ENCODE results near the gene ISCA1.

ISCA1 gene

GRCh38 chr9:86248746-86249145 is 33.6 kb downstream of the ISCA1 start:
- TF ChIP-seq CTCF (IDR thresholded peaks at IDR 0.05; ENCODE audit: low read depth, low read length, missing control alignments), result no peak
- no peak overlapping the region for H3K4me3 ChIP-seq (ENCODE audit: low read depth, low read length)
- in situ Hi-C loops (cut with HindIII; ENCODE audit: low sequenced_read_pairs), result no loop called here
- no peak for DNase-seq (ENCODE audit: low read depth)

- DNase-seq (ENCODE audit: low read depth), result no peak
Measured at GRCh38 chr9:86246752-86247161, 35.6 kb downstream of the ISCA1 start.

GRCh38 chr9:86242071-86242470 is 40.3 kb downstream of the ISCA1 start:
- no peak for DNase-seq (ENCODE audit: low read depth)
- no peak overlapping the region for H3K4me3 ChIP-seq (ENCODE audit: low read depth, low read length)
- in situ Hi-C loops (cut with HindIII; ENCODE audit: low sequenced_read_pairs), result no loop called here
- no peak for TF ChIP-seq CTCF (IDR thresholded peaks at IDR 0.05; ENCODE audit: low read depth, low read length, missing control alignments)

More at GRCh38 chr9:86246752-86247161, 35.6 kb downstream of the ISCA1 start:
- TF ChIP-seq CTCF (IDR thresholded peaks at IDR 0.05; ENCODE audit: low read depth, low read length, missing control alignments), result no peak
- H3K4me3 ChIP-seq (ENCODE audit: low read depth, low read length), result no peak overlapping the region
- in situ Hi-C loops (cut with HindIII; ENCODE audit: low sequenced_read_pairs), result no loop called here

GRCh38 chr9:86241216-86241615 is 41.1 kb downstream of the ISCA1 start:
- in situ Hi-C loops (cut with HindIII; ENCODE audit: low sequenced_read_pairs), result no loop called here
- H3K4me3 ChIP-seq (ENCODE audit: low read depth, low read length), result no peak overlapping the region
- TF ChIP-seq CTCF (IDR thresholded peaks at IDR 0.05; ENCODE audit: low read depth, low read length, missing control alignments), result no peak
- DNase-seq (ENCODE audit: low read depth), result no peak

- DNase-seq (ENCODE audit: low read depth), result no peak
- no peak overlapping the region for H3K4me3 ChIP-seq (ENCODE audit: low read depth, low read length)
- TF ChIP-seq CTCF (IDR thresholded peaks at IDR 0.05; ENCODE audit: low read depth, low read length, missing control alignments), result no peak
- in situ Hi-C loops (cut with HindIII; ENCODE audit: low sequenced_read_pairs), result no loop called here
Measured at GRCh38 chr9:86238861-86239770, 43.2 kb downstream of the ISCA1 start.

- TF ChIP-seq CTCF (IDR thresholded peaks at IDR 0.05; ENCODE audit: low read depth, low read length, missing control alignments), result no peak
- DNase-seq (ENCODE audit: low read depth), result no peak
- in situ Hi-C loops (cut with HindIII; ENCODE audit: low sequenced_read_pairs), result no loop called here
- no peak overlapping the region for H3K4me3 ChIP-seq (ENCODE audit: low read depth, low read length)
Measured at GRCh38 chr9:86230858-86231257, 51.5 kb downstream of the ISCA1 start.
